Trophoblast cell (in vitro differentiated cells and primary cell): ENCODE measurements around the gene LRRN4.

Source experiments
- DNase-seq, 2 donors: peaks; one replicate each; pipeline ENCODE4 v3.0.0-alpha.2; 2016
- H2AFZ ChIP-seq: 2 replicates; pipeline ENCODE4 v1.6.1; 2013; ENCODE audit warnings: low read length, moderate library complexity, mild to moderate bottlenecking; ENCODE audit not compliant: insufficient read depth, poor library complexity
- H2AK5ac ChIP-seq: 2 replicates; pipeline ENCODE4 v1.6.1; 2013; ENCODE audit warnings: mild to moderate bottlenecking, low read length
- H2BK120ac ChIP-seq: 2 replicates; pipeline ENCODE4 v1.6.1; 2013; ENCODE audit warnings: low read length, mild to moderate bottlenecking, moderate library complexity; ENCODE audit not compliant: insufficient read depth, poor library complexity
- H2BK12ac ChIP-seq: 2 replicates; pipeline ENCODE4 v1.6.1; 2013; ENCODE audit warnings: mild to moderate bottlenecking, low read length, moderate library complexity
- H2BK5ac ChIP-seq: 2 replicates; pipeline ENCODE4 v1.6.1; 2013; ENCODE audit warnings: low read length, low read depth, moderate library complexity, mild to moderate bottlenecking; ENCODE audit not compliant: poor library complexity
- H3K14ac ChIP-seq: 2 replicates; pipeline ENCODE4 v1.6.1; 2013; ENCODE audit warnings: mild to moderate bottlenecking, low read length
- H3K18ac ChIP-seq: 2 replicates; pipeline ENCODE4 v1.6.1; 2013; ENCODE audit warnings: mild to moderate bottlenecking, low read length
- H3K23ac ChIP-seq: 2 replicates; pipeline ENCODE4 v1.6.1; 2013; ENCODE audit warnings: low read length
- H3K27ac ChIP-seq: 2 replicates; pipeline ENCODE4 v1.5.1; 2013; ENCODE audit warnings: low read depth, mild to moderate bottlenecking, inconsistent platforms, low read length, moderate library complexity
- H3K27me3 ChIP-seq: 2 replicates; pipeline ENCODE4 v1.6.1; 2013; ENCODE audit warnings: inconsistent platforms, mild to moderate bottlenecking, low read length, moderate library complexity; ENCODE audit not compliant: insufficient read depth
- H3K36me3 ChIP-seq, 2 experiments: 1 replicate in 1 of 2; 2 replicates in 1 of 2; pipeline ENCODE4 v1.6.1; 2013; ENCODE audit warnings: low read length in 2 of 2, mild to moderate bottlenecking in 2 of 2, moderate library complexity in 1 of 2; ENCODE audit not compliant: insufficient read depth in 2 of 2, control insufficient read depth in 1 of 2
- H3K4ac ChIP-seq: 2 replicates; pipeline ENCODE4 v1.6.1; 2013; ENCODE audit warnings: low read depth, mild to moderate bottlenecking, low read length, moderate library complexity
- H3K4me1 ChIP-seq, 2 experiments: 1 replicate in 1 of 2; 2 replicates in 1 of 2; pipeline ENCODE4 v1.6.1; 2013; ENCODE audit warnings: low read length in 2 of 2, mild to moderate bottlenecking in 2 of 2, moderate library complexity in 1 of 2; ENCODE audit not compliant: insufficient read depth in 2 of 2, control insufficient read depth in 1 of 2
- H3K4me2 ChIP-seq: 2 replicates; pipeline ENCODE4 v1.6.1; 2013; ENCODE audit warnings: inconsistent platforms, mild to moderate bottlenecking, low read length, moderate library complexity
- H3K4me3 ChIP-seq: 2 replicates; pipeline ENCODE4 v1.5.1; 2013; ENCODE audit warnings: mild to moderate bottlenecking, low read depth, low read length, inconsistent platforms
- H3K79me1 ChIP-seq: one replicate; pipeline ENCODE4 v1.6.1; 2013; ENCODE audit warnings: low read length
- H3K79me2 ChIP-seq: 2 replicates; pipeline ENCODE4 v1.6.1; 2013; ENCODE audit warnings: low read length, mild to moderate bottlenecking; ENCODE audit not compliant: control insufficient read depth, insufficient read depth, poor library complexity
- H3K9ac ChIP-seq: 2 replicates; pipeline ENCODE4 v1.6.1; 2013; ENCODE audit warnings: mild to moderate bottlenecking, low read length
- H3K9me3 ChIP-seq: 2 replicates; pipeline ENCODE4 v1.6.1; 2013; ENCODE audit warnings: low read depth, mild to moderate bottlenecking, control low read depth, inconsistent platforms, low read length; ENCODE audit not compliant: insufficient read depth
- H4K12ac ChIP-seq: 2 replicates; pipeline ENCODE4 v1.6.1; 2013; ENCODE audit warnings: low read depth, mild to moderate bottlenecking, low read length, moderate library complexity
- H4K8ac ChIP-seq: 2 replicates; pipeline ENCODE4 v1.6.1; 2013; ENCODE audit warnings: low read depth, mild to moderate bottlenecking, low read length, moderate library complexity
- H4K91ac ChIP-seq: one replicate; pipeline ENCODE4 v1.6.1; 2013; ENCODE audit warnings: low read depth, mild to moderate bottlenecking, low read length, moderate library complexity
- WGBS: extraction: QIAGEN DNeasy Blood & Tissue Kit; methylation state at CpG from one replicate; pipeline ENCODE4 v1.1.7; 2013; ENCODE audit warnings: missing lambda C conversion rate; ENCODE audit not compliant: insufficient read length, insufficient coverage; ENCODE audit errors: extremely low coverage; 5-methylcytosine and 5-hydroxymethylcytosine counted together

LRRN4 gene

DNA sequence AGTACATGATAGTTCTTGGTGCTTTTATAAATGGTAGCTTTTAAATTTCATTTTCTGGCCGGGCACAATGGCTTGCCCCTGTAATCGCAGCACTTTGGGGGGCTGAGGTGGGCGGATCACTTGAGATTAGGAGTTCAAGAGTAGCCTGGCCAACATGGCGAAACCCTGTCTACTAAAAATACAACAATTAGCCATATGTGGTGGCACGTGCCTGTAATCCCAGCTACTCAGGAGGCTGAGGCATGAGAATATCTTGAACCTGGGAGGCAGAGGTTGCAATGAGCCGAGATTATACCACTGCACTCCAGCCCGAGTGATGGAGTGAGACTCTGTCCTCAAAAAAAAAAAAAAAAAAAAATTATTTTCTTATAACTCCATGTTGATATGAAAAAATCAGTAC lies 36.0 kb downstream of the LRRN4 start:
- Histone ChIP-seq H4K8ac (no peak overlapping the region), H3K9me3 (no peaks in the 10 kb centered on the region), H3K36me3 (peaks cover 4 to 9% of the 10 kb centered on the region in 2 experiments), H3K79me1 (no peaks in the 10 kb centered on the region), H3K4me3 (no peak overlapping the region), H3K27ac (no peak overlapping the region), H2BK5ac (no peak overlapping the region), H3K79me2 (no peaks in the 10 kb centered on the region), H3K4ac (no peak overlapping the region), H3K4me1 (no peaks in the 10 kb centered on the region), H2AFZ (no peak overlapping the region), H3K4me2 (no peak overlapping the region), H3K23ac (no peak overlapping the region), H2BK120ac (no peak overlapping the region), H3K14ac (no peak overlapping the region), H4K91ac (no peak overlapping the region), H2AK5ac (no peak overlapping the region), H3K9ac (no peak overlapping the region), H3K27me3 (no peaks in the 10 kb centered on the region), H4K12ac (no peak overlapping the region), H3K18ac (no peak overlapping the region), H2BK12ac (no peak overlapping the region)
- no peak for DNase-seq
- WGBS = no CpG with 5 or more reads among the region's 7 CpGs

DNA sequence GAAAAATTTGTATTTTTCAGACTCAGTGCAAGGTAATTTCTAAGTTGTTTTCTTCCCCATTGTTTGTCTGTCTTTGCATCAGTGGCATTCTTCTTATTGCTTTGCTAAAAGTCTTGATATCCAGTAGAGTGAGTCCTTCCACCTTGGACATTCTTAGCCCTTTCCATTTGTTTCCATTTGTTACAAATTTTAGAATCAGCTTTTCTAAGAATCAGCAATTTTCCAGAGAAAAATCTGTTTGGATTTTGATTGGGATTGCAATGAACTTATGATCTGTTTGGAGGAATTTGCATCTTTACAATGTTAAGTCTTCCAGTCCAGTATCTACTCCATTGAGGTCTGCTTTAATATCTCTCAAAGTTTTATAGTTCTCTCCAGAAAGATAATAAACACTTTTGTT lies 36.4 kb downstream of the LRRN4 start:
- Histone ChIP-seq H3K4me3 (no peak overlapping the region), H4K8ac (no peak overlapping the region), H3K4me1 (no peaks in the 10 kb centered on the region), H3K9ac (no peak overlapping the region), H2BK5ac (no peak overlapping the region), H4K12ac (no peak overlapping the region), H3K18ac (no peak overlapping the region), H3K36me3 (peaks cover 4 to 13% of the 10 kb centered on the region in 2 experiments), H2AK5ac (no peak overlapping the region), H4K91ac (no peak overlapping the region), H3K9me3 (no peaks in the 10 kb centered on the region), H2AFZ (no peak overlapping the region), H3K79me1 (no peaks in the 10 kb centered on the region), H3K79me2 (no peaks in the 10 kb centered on the region), H3K4me2 (no peak overlapping the region), H2BK120ac (no peak overlapping the region), H3K4ac (no peak overlapping the region), H2BK12ac (no peak overlapping the region), H3K27ac (no peak overlapping the region), H3K23ac (no peak overlapping the region), H3K27me3 (no peaks in the 10 kb centered on the region), H3K14ac (no peak overlapping the region)
- no peak for DNase-seq

- no peak overlapping the region for H3K14ac ChIP-seq
- H3K23ac ChIP-seq = no peak overlapping the region
- no peak overlapping the region for H4K8ac ChIP-seq
- H3K9ac ChIP-seq = no peak overlapping the region
- no peak overlapping the region for H2BK120ac ChIP-seq
- H2AK5ac ChIP-seq = no peak overlapping the region
- no peaks in the 10 kb centered on the region for H3K79me2 ChIP-seq
- H3K4me1 ChIP-seq = no peaks in the 10 kb centered on the region
- no peak overlapping the region for H4K91ac ChIP-seq
- H3K4ac ChIP-seq = no peak overlapping the region
- H2AFZ ChIP-seq = no peak overlapping the region
- no peak overlapping the region for H2BK5ac ChIP-seq
- no peaks in the 10 kb centered on the region for H3K79me1 ChIP-seq
- H3K27me3 ChIP-seq = no peaks in the 10 kb centered on the region
- H2BK12ac ChIP-seq = no peak overlapping the region
- no peak overlapping the region for H3K4me2 ChIP-seq
- H3K36me3 ChIP-seq = peaks cover 9 to 18% of the 10 kb centered on the region in 2 experiments
- DNase-seq = no peak
- no peak overlapping the region for H4K12ac ChIP-seq
- no peak overlapping the region for H3K4me3 ChIP-seq
- no CpG with 5 or more reads among the region's 4 CpGs for WGBS
- no peaks in the 10 kb centered on the region for H3K9me3 ChIP-seq
- no peak overlapping the region for H3K18ac ChIP-seq
- no peak overlapping the region for H3K27ac ChIP-seq
Observed at GRCh38 chr20:6014957-6015356, 38.9 kb downstream of the LRRN4 start.

DNA sequence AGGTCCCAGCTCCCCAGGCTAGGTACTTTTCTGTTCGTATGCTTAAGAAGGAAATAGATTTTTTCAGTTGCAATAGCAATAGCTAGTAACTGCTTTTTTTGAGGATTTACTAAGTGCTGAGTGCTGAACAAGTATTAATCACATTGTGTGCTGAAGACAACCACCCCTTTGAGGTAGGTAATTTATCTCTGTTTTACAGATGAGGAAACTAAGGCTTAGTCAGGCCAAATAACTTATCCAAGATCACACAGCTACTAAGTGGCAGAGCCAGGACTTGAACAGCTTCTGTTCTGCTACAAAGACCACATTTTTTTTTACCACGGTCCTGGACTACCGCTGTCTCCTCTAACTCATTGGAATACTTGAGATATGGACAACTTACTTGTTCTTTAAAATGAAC lies 39.8 kb downstream of the LRRN4 start:
- H2BK5ac ChIP-seq = no peak overlapping the region
- H3K79me1 ChIP-seq = no peaks in the 10 kb centered on the region
- no peak overlapping the region for H3K4me3 ChIP-seq
- no peak overlapping the region for H3K18ac ChIP-seq
- H3K9ac ChIP-seq = no peak overlapping the region
- no peaks in the 10 kb centered on the region for H3K9me3 ChIP-seq
- H2AFZ ChIP-seq = no peak overlapping the region
- H4K12ac ChIP-seq = no peak overlapping the region
- H4K91ac ChIP-seq = no peak overlapping the region
- H3K23ac ChIP-seq = no peak overlapping the region
- no CpG with 5 or more reads among the region's 3 CpGs for WGBS
- no peaks in the 10 kb centered on the region for H3K4me1 ChIP-seq
- no peaks in the 10 kb centered on the region for H3K79me2 ChIP-seq
- no peak overlapping the region for H3K4me2 ChIP-seq
- H2AK5ac ChIP-seq = no peak overlapping the region
- H3K14ac ChIP-seq = no peak overlapping the region
- no peak overlapping the region for H4K8ac ChIP-seq
- H3K27ac ChIP-seq = no peak overlapping the region
- no peak overlapping the region for H2BK12ac ChIP-seq
- H3K36me3 ChIP-seq = peaks cover 9 to 18% of the 10 kb centered on the region in 2 experiments
- H3K27me3 ChIP-seq = no peaks in the 10 kb centered on the region
- no peak overlapping the region for H3K4ac ChIP-seq
- H2BK120ac ChIP-seq = no peak overlapping the region
- DNase-seq = no peak
